Right lobe of liver (tissue), 6 donors: ENCODE data around the gene CEACAM5. TPM values are rescaled to one million over a fixed set of nuclear protein-coding genes. Genes with fewer than 3 reads are reported as not detected.

Experiments used
- ATAC-seq, 4 donors: fragments of 200-7000 bp; cut with Tn5 transposase; one replicate each; pipeline ENCODE4 v1.9.1; 2020; ENCODE audit warnings: mild to moderate bottlenecking in 4 of 4, moderate library complexity in 4 of 4
- DNase-seq, 3 donors: peaks; one replicate each; pipeline ENCODE4 v3.0.0-alpha.2; 2020
- H3K27ac ChIP-seq, 3 donors: fragments of 200-600 bp; one replicate each; pipeline ENCODE4 v1.8.0; 2022
- H3K27me3 ChIP-seq, 2 donors: fragments of 200-600 bp; one replicate each; pipeline ENCODE4 v1.8.0; 2022
- H3K36me3 ChIP-seq, 4 donors: fragments of 200-600 bp; sonication (generic) in 1 of 4; one replicate each; pipeline versions ENCODE4 v1.5.1 to v1.8.0; 2017 to 2022; ENCODE audit warnings: control low read depth in 1 of 4
- H3K4me1 ChIP-seq, 4 donors: fragments of 200-600 bp; sonication (generic) in 1 of 4; one replicate each; pipeline versions ENCODE4 v1.5.1 to v1.8.0; 2017 to 2022; ENCODE audit warnings: control low read depth in 1 of 4
- H3K4me3 ChIP-seq, 3 donors: fragments of 200-600 bp; one replicate each; pipeline ENCODE4 v1.8.0; 2022
- H3K9me3 ChIP-seq, 4 donors: fragments of 200-600 bp; sonication (generic) in 1 of 4; one replicate each; pipeline versions ENCODE4 v1.5.1 to v1.8.0; 2017 to 2022; ENCODE audit warnings: control low read depth in 1 of 4
- POLR2A ChIP-seq: fragments of 450-650 bp; IDR thresholded peaks from one replicate; pipeline ENCODE4 v1.6.1; 2017; ENCODE audit warnings: antibody characterized with exemption, mild to moderate bottlenecking
- WGBS: methylation state at CpG from one replicate; pipeline ENCODE4 v1.1.6; 2018; ENCODE audit warnings: low coverage, low lambda C conversion rate; ENCODE audit not compliant: insufficient coverage; ENCODE audit errors: missing lambda C conversion rate; 5-methylcytosine and 5-hydroxymethylcytosine counted together
- intact Hi-C, 2 donors: fragments of 100-400 bp; cut with DNase I; formaldehyde crosslinking; loops; one replicate each; pipeline versions ENCODE4 v1.11.2 to v1.14.1; 2022
- total RNA-seq, 6 experiments: library from RNA; depleted of rRNA in 2 of 6; stranded (reverse); fragments of >200 nt in 2 of 6; fragmentation: NEBNext Ultra II Directional in 3 of 6; extraction: Animal tissue kit (Norgen Biotek cat#: 25700) in 3 of 6; gene quantifications; one replicate each; pipeline versions ENCODE4 v1.1.0 to v1.2.4, GENCODE V29; 2016 to 2023
- TF ChIP-seq, protein P1 (sequence below), 4 donors: fragments of 200-600 bp in 3 of 4; fragments of 450-650 bp in 1 of 4; IDR thresholded peaks; one replicate each; pipeline versions ENCODE4 v1.5.1 to v1.8.0; 2016 to 2022; ENCODE audit warnings: antibody characterized with exemption in 4 of 4, mild to moderate bottlenecking in 2 of 4
- donor health status: DM: no; HTN: yes; CAD: no.
- donor health status: DM: no; HTN: no; CAD: no.
- donor health status: DM: no; HTN: no; CAD: no.
- donor health status: DM: no; HTN: yes; CAD: no.
- donor health status: DM: no; HTN: yes; CAD: no.

Gene CEACAM5
- total RNA-seq, 6 experiments from 2014 or later, result not detected

DNA sequence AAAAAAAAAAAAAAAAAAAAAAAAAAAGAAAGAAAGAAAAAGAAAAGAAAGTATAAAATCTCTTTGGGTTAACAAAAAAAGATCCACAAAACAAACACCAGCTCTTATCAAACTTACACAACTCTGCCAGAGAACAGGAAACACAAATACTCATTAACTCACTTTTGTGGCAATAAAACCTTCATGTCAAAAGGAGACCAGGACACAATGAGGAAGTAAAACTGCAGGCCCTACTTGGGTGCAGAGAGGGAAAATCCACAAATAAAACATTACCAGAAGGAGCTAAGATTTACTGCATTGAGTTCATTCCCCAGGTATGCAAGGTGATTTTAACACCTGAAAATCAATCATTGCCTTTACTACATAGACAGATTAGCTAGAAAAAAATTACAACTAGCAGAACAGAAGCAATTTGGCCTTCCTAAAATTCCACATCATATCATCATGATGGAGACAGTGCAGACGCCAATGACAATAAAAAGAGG, 9.6 kb upstream of the CEACAM5 start:
- H3K27ac ChIP-seq, result no peak overlapping the region
- H3K9me3 ChIP-seq, result no peaks in the 10 kb centered on the region
- ATAC-seq, result peak in 1 of 4 donors; percentile 71
- TF ChIP-seq, protein P1, sequence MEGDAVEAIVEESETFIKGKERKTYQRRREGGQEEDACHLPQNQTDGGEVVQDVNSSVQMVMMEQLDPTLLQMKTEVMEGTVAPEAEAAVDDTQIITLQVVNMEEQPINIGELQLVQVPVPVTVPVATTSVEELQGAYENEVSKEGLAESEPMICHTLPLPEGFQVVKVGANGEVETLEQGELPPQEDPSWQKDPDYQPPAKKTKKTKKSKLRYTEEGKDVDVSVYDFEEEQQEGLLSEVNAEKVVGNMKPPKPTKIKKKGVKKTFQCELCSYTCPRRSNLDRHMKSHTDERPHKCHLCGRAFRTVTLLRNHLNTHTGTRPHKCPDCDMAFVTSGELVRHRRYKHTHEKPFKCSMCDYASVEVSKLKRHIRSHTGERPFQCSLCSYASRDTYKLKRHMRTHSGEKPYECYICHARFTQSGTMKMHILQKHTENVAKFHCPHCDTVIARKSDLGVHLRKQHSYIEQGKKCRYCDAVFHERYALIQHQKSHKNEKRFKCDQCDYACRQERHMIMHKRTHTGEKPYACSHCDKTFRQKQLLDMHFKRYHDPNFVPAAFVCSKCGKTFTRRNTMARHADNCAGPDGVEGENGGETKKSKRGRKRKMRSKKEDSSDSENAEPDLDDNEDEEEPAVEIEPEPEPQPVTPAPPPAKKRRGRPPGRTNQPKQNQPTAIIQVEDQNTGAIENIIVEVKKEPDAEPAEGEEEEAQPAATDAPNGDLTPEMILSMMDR (IDR thresholded peaks at IDR 0.05), result no peak
- no peak for TF ChIP-seq POLR2A
- no peaks in the 10 kb centered on the region for H3K27me3 ChIP-seq
- no peak overlapping the region for H3K4me3 ChIP-seq
- intact Hi-C loops, result loop anchor here in 1 of 2 donors (10.0 kb wide), 1 partner anchor 54 kb away; no protein-coding TSS in a partner anchor
- no peaks in the 10 kb centered on the region for H3K4me1 ChIP-seq
- DNase-seq, result no peak
- 40% methylated on average over 1 of the region's 1 CpG for WGBS
- H3K36me3 ChIP-seq, result no peaks in the 10 kb centered on the region

DNA sequence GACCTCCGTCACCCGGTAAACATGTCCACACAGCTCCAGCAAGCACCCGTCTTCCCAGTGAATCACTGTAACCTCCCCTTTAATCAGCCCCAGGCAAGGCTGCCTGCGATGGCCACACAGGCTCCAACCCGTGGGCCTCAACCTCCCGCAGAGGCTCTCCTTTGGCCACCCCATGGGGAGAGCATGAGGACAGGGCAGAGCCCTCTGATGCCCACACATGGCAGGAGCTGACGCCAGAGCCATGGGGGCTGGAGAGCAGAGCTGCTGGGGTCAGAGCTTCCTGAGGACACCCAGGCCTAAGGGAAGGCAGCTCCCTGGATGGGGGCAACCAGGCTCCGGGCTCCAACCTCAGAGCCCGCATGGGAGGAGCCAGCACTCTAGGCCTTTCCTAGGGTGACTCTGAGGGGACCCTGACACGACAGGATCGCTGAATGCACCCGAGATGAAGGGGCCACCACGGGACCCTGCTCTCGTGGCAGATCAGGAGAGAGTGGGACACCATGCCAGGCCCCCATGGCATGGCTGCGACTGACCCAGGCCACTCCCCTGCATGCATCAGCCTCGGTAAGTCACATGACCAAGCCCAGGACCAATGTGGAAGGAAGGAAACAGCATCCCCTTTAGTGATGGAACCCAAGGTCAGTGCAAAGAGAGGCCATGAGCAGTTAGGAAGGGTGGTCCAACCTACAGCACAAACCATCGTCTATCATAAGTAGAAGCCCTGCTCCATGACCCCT, 9.0 kb upstream of the CEACAM5 start:
- H3K27me3 ChIP-seq, result no peaks in the 10 kb centered on the region
- DNase-seq (peak in 2 of 3 donors; percentile 22 to 23), ATAC-seq (no peak)
- no peaks in the 10 kb centered on the region for H3K36me3 ChIP-seq
- intact Hi-C loops, result loop anchor here in 1 of 2 donors (10.0 kb wide), 1 partner anchor 55 kb away; no protein-coding TSS in a partner anchor
- 58% methylated on average over 5 of the region's 17 CpGs for WGBS
- TF ChIP-seq, protein P1 (IDR thresholded peaks at IDR 0.05), result no peak
- TF ChIP-seq POLR2A, result no peak
- H3K4me1 ChIP-seq, result no peaks in the 10 kb centered on the region
- no peaks in the 10 kb centered on the region for H3K9me3 ChIP-seq
- no peak overlapping the region for H3K27ac ChIP-seq
- no peak overlapping the region for H3K4me3 ChIP-seq

DNA sequence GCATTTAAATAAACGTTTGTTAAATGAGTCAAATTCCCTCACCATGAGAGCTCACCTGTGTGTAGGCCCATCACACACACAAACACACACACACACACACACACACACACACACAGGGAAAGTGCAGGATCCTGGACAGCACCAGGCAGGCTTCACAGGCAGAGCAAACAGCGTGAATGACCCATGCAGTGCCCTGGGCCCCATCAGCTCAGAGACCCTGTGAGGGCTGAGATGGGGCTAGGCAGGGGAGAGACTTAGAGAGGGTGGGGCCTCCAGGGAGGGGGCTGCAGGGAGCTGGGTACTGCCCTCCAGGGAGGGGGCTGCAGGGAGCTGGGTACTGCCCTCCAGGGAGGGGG, 8.5 kb upstream of the CEACAM5 start:
- WGBS, result 0% methylated on average over 1 of the region's 2 CpGs
- no peaks in the 10 kb centered on the region for H3K9me3 ChIP-seq
- no peak overlapping the region for H3K4me3 ChIP-seq
- DNase-seq (peak in 1 of 3 donors; percentile 13), ATAC-seq (no peak)
- H3K27me3 ChIP-seq, result no peaks in the 10 kb centered on the region
- H3K27ac ChIP-seq, result no peak overlapping the region
- intact Hi-C loops, result loop anchor here in 1 of 2 donors (10.0 kb wide), 1 partner anchor 55 kb away; no protein-coding TSS in a partner anchor
- H3K4me1 ChIP-seq, result no peaks in the 10 kb centered on the region
- no peaks in the 10 kb centered on the region for H3K36me3 ChIP-seq
- TF ChIP-seq POLR2A, result no peak
- TF ChIP-seq, protein P1 (IDR thresholded peaks at IDR 0.05), result no peak

DNA sequence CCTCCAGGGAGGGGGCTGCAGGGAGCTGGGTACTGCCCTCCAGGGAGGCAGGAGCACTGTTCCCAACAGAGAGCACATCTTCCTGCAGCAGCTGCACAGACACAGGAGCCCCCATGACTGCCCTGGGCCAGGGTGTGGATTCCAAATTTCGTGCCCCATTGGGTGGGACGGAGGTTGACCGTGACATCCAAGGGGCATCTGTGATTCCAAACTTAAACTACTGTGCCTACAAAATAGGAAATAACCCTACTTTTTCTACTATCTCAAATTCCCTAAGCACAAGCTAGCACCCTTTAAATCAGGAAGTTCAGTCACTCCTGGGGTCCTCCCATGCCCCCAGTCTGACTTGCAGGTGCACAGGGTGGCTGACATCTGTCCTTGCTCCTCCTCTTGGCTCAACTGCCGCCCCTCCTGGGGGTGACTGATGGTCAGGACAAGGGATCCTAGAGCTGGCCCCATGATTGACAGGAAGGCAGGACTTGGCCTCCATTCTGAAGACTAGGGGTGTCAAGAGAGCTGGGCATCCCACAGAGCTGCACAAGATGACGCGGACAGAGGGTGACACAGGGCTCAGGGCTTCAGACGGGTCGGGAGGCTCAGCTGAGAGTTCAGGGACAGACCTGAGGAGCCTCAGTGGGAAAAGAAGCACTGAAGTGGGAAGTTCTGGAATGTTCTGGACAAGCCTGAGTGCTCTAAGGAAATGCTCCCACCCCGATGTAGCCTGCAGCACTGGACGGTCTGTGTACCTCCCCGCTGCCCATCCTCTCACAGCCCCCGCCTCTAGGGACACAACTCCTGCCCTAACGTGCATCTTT, 7.8 kb upstream of the CEACAM5 start:
- 65% methylated on average over 3 of the region's 13 CpGs for WGBS
- ATAC-seq (no peak), DNase-seq (peak in 2 of 3 donors; percentile 31 to 41)
- Histone ChIP-seq H3K27ac (no peak overlapping the region), H3K4me3 (no peak overlapping the region), H3K27me3 (no peaks in the 10 kb centered on the region), H3K9me3 (no peaks in the 10 kb centered on the region), H3K4me1 (no peaks in the 10 kb centered on the region), H3K36me3 (no peaks in the 10 kb centered on the region)
- no peak for TF ChIP-seq POLR2A
- TF ChIP-seq, protein P1 (IDR thresholded peaks at IDR 0.05), result no peak
- intact Hi-C loops, result no loop called here
